HS-5 (cell line): Measurements from ENCODE around the gene UTP4.
"Not testable (repeated sequence)": the region's sequence is repeated elsewhere in the genome, so short reads cannot be mapped to it uniquely, and the experiment has no call there.

Experiments used
- DNase-seq: peaks from one replicate; pipeline ENCODE4 v3.0.0-alpha.2; 2012; ENCODE audit warnings: low read depth

UTP4 gene

GRCh38 chr16:69131167-69131838 lies 1.1 kb upstream of the UTP4 start:
- no peak for DNase-seq

GRCh38 chr16:69131839-69132423 lies 518 bp upstream of the UTP4 start:
- peak; percentile 40 for DNase-seq

- DNase-seq, result no peak
Measured at GRCh38 chr16:69133373-69133954, 1.0 kb downstream of the UTP4 start.

GRCh38 chr16:69138608-69139007 lies 6.2 kb downstream of the UTP4 start:
- no peak for DNase-seq

DNA sequence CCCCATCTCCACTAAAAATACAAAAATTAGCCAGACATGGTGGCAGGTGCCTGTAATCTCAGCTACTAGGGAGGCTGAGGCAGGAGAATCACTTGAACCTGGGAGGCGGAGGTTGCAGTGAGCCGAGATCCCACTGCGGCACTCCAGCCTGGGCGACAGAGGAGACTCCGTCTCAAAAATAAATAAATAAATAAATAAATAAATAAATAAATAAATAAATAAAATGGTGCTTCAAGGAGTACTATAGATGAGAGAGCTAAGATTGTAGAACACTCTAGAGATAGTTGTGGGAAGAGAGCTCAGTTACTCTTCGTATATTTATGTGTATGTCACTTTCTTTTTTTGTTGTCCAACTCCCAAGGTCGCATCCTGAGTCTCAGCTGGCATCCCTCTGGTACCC lies 7.0 kb downstream of the UTP4 start:
- DNase-seq, result not testable (repeated sequence)

DNA sequence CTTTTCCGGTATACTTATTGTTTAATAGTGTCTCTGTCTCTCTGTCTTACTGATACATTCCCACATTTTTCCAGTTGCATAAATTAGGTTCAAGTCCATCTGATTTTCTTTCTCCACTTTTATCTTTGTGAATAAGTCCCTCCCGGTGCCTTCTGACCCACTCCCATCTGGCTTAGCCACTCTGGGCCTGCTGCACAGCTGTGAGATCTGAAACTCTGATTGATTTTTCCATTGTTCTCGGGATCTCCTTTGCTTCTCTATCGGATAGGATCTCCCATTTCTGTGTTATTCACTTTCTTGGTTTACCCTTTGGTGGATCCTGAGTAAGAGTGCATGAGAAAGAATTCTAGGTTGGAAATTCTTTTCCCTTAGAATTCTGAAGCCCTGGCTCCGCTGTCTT lies 8.6 kb downstream of the UTP4 start:
- DNase-seq, result no peak

- DNase-seq, result no peak
Measured at GRCh38 chr16:69141936-69142335, 9.5 kb downstream of the UTP4 start.

DNA sequence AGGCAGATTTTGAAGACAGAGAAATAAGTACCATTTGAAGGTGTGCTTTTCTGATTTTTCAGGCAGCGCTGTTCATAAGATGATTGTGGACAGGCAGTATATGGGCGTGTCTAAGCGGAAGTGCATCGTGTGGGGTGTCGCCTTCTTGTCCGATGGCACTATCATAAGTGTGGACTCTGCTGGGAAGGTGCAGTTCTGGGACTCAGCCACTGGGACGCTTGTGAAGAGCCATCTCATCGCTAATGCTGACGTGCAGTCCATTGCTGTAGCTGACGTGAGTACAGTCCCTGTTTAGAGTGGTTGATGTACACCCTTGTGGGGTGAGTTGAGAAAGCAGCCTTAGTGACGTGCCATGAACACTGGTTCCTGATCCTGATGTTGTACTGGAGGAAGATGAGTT lies 10.7 kb downstream of the UTP4 start:
- DNase-seq, result no peak

DNA sequence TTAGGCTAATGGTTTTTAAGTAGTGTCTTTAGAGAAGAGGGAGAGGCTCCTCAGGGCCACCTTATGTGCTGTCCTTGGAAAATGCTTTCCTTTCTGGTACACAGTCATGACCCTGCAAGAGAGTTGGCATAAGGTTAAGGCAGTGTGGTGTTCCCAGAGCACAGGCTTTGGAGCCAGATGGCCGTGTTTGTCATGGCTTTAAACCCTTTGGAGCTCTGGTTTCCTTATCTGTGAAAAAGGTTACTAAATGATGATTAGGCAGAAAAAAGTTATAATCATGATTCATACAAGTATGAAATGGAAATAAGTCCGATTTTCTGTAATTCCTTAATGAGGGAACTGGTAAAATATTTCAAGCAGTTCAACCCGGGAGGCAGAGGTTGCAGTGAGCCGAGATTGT lies 13.2 kb downstream of the UTP4 start:
- DNase-seq, result no peak

DNA sequence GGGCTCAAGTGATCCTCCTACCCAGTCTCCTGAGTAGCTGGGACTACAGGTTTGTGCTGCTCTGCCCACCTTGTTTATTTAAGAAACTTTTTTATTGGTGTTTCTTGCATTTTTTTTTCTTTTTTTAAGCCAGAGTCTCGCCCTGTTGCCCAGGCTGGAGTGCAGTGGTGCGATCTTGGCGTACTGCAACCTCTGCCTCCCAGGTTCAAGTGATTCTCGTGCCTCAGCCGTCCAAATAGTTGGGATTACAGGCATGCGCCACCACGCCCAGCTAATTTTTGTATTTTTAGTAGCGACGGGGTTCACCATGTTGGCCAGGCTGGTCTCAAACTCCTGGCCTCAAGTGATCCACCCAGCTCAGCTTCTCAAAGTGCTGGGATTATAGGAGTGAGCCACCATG lies 17.2 kb downstream of the UTP4 start:
- not testable (repeated sequence) for DNase-seq

GRCh38 chr16:69150146-69150865 lies 17.9 kb downstream of the UTP4 start:
- DNase-seq, result no peak

DNA sequence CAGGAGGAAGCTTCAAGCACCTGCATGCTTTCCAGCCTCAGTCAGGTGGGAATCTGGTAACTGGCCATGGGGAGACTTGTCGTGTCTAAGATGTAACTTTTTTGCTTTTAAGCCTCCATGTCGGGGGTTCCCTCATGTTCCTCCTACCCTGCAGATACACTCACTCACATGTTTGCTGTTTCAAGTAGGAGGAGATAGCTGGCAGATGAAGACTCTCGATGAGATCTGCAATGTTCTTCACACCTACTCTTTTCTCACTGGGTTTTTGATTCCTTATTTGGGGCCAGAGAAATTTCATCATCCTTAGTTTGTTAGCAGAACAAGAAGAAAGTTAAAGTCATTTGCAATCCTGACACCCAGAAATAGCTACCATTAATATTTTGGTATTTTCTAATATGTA lies 24.7 kb downstream of the UTP4 start:
- DNase-seq, result no peak

DNA sequence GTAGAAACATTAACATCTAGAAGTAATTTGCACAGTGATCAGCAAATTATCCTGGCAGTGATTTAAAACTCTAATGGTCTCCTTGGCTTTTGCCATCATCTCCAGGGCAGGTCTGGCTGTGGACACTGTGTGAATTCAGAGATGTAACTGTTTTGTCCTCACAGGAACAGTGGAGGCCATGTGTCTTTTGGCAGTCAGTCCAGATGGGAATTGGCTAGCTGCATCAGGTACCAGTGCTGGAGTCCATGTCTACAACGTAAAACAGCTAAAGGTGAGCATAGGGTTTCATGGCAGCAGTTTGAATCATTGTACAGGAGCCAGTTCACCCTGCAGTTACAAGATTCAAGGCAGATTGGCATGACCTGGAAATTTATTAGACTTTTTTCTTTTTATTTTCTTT lies 27.7 kb downstream of the UTP4 start:
- DNase-seq, result no peak

DNA sequence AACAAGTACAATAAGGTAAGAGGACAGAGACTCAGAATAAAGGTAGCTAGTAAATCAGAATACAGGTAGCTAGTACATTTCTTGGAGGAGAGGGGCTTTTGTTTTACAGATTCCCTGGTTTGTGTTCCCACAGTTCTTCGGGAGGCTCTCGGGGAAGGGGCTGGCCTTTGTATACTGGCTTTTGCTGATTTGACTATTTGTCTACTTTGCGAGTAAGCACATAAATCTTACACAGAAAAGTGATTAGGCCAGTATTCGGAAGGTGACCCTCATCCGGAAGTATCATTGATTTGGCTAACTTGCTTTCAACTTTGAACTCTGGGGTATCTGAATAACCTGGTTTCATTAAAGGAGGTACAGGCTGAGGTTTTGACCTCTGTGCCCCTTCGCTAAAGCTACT lies 33.1 kb downstream of the UTP4 start:
- no peak for DNase-seq

DNA sequence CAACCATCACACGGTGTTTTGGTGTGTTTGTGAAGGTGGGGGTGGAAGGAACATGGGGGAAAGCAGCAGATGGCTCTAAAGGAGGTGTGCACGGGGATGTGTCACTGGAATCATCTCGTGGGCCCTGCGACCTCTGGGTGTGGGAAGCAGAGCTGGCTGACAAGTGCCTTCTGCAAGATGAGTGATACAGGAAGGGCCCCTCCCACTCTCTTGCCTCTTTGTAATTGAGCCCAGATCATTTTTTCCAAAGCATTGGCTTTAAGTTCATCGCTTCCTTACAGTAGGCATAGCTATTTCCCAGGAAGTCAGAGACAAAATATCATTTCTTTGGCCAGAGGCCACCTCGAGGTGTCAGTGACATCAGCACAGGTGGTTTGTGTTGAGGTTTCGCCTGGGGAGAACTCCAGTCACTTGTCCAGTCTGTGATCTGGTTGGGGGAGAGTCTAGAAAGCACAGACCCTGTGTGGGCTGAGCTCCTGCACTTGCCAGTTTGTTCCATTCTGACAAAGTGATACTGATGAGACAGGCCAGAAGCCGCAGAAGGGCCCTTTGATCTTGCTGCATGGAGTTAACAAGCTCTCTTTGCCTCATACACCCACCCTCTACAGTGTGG lies 33.9 kb downstream of the UTP4 start:
- DNase-seq, result peak; percentile 54

DNA sequence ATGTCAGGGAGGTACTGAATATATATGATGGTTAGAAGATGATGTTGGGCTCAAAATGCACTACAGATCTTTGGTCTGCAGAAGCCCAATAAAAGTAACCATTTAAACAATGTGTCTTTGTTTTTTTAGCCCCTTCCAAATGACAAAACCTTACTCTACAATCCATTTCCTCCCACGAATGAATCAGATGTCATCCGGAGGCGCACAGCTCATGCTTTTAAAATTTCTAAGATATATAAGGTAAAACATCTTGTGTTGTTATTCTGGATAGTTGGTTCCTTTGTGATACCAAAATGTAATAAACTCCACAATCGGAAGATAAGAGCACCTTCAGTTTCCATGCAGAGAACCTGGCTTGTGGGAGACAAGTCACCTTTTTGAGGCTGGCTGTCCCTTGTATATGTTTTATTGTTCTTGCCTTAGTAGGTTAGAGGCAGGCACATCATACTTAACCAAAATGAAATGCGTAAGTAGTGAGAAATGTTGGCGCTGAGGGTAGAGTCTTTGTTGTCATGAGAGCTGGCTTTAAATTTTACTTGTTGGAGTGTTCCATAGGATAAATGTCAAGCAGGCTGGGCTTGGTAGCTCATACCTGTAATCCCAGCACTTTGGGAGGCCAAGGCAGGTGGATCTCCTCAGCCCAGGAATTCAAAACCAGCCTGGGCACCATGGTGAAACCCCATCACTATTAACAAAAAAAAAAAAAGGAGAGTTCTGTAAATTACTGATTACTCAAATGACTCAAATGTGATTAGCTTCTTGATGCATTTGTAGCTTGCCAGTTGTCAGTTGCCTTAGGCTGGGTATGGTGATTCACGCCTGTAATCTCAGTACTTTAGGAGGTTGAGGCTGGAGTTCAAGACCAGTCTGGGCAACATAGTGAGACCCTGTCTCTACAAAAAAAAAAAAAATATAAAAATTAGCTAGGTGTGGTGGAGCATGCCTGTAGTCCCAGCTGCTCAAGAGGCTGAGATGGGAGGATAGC lies 34.8 kb downstream of the UTP4 start:
- peak; percentile 24 for DNase-seq

DNA sequence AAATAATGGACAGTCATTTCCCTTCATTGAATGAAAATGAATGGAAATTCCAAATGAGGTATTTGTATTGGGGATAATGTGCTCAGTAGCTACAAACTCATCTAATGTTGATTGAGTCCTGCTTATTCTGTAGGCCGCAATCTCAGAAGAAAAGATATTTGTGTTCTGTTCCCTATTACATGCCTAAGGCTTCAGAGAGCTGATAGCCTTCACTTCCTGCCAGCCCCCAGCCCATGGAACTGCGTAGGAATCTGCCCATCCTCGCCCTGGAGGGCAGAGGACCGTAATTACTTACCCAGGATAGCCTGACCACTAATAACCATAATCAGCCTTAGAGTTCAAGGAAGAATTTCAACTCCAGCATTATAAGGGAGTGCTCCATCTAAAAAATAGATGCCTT lies 36.6 kb downstream of the UTP4 start:
- DNase-seq, result no peak

DNA sequence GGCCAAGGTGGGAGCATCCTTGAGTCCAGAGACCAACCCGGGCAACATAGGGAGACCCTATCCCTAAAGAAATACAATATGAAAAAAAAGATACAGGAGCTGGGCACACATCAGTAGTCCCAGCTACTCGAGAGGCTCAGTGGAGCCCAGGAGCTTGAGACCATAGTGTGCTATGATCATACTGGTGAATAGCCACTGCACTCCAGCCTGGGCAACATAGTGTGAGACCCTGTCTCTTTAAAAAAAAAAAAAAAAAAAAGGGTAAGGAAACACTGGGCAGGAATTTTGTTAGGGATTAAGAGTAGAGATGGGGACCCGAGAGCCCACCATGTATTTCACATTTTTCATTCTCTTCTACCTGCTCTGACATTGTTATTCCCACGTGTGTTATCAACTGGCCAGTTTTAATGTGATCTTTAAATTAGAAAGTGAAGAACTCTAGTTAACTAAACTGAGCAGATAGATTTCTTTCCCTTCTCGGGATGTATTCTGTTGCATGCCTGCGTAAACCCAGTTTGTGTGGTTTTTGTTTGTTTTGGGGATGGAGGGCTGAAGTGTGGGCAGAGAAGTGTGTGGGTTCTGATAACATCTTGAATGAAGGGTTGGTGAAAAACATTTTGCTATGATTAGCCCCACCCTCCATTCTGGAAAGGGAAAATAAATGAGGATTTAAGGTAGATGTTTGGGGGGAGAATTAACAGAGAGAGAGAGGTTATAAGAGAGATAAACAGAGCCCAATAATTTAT lies 37.3 kb downstream of the UTP4 start:
- no peak for DNase-seq

DNA sequence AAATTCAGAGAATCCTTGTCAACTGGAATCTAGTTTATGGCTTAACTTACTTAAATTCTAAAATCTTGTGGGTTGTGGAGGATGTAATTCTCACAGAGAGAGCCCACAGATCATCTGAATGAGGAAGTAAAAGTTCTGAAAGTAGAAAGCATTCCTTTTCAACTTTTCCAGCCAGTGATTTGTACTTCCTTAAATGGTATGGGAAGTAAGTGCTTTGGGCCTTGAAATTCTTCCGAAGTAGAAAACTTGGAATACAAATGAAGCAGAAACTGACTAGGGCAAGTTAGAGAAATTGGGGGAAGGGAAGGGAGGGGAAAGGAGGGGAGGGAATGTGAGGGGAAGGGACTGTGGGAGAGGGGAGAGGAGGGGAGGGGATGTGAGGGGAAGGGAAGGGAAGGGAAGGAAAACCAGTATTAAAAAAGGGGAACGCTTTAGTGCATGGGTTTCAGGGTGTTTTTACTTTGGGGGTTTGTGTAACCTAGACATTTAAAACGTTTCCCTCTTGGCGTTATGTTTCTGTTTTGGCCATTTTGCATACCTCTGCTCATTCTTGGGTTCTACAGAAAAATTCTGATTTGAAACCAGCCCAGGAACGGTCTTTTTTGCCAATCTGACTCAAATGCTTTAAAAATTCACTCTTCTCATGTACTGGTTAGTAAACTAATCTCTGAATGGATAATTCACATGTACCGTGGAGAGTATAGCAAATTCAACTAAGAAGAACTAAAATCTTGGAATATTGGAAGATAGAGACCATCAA lies 39.1 kb downstream of the UTP4 start:
- no peak for DNase-seq
